Measurements from ENCODE around the gene TRABD2A. TPM values are rescaled to one million over a fixed set of nuclear protein-coding genes. Genes with fewer than 3 reads are reported as not detected.

The TRABD2A gene
- total RNA-seq, 1 experiment from 2014 or later = 4.6 TPM

GRCh38 chr2:84807063-84807485 lies 73.8 kb downstream of the TRABD2A start:
- no peak for ATAC-seq
- no peak overlapping the region for H3K4me2 ChIP-seq (ENCODE audit: low read length)

More at GRCh38 chr2:84807063-84807485, 73.8 kb downstream of the TRABD2A start:
- BruUV-seq (replicated peaks) = no TSS peak
- H4K20me1 ChIP-seq (ENCODE audit: insufficient read depth) = no peaks in the 10 kb centered on the region
- no peaks in the 10 kb centered on the region for H3K9me2 ChIP-seq (ENCODE audit: insufficient read depth)
- no peak overlapping the region for H3K9ac ChIP-seq (ENCODE audit: low read length)
- H3K27ac ChIP-seq (ENCODE audit: low read depth, low read length) = no peak overlapping the region
- H2AFZ ChIP-seq (ENCODE audit: low read depth, low read length, poor library complexity, severe bottlenecking) = no peak overlapping the region
- RAD21 ChIA-PET (ENCODE audit: low non-redundant PET in 1 of 2, low total read pairs in 2 of 2, uncharacterized antibody in 2 of 2, unreplicated experiment in 2 of 2) = no interaction called here
- H3K9me3 ChIP-seq (ENCODE audit: control insufficient read depth in 1 of 2, insufficient read depth in 1 of 2, low read depth in 1 of 2, low read length in 2 of 2) = no peaks in the 10 kb centered on the region
- no peak for TF ChIP-seq YY1 (IDR thresholded peaks at IDR 0.05; ENCODE audit: extremely low read depth, insufficient replicate concordance, low read depth, low read length)
- TF ChIP-seq, protein P1, sequence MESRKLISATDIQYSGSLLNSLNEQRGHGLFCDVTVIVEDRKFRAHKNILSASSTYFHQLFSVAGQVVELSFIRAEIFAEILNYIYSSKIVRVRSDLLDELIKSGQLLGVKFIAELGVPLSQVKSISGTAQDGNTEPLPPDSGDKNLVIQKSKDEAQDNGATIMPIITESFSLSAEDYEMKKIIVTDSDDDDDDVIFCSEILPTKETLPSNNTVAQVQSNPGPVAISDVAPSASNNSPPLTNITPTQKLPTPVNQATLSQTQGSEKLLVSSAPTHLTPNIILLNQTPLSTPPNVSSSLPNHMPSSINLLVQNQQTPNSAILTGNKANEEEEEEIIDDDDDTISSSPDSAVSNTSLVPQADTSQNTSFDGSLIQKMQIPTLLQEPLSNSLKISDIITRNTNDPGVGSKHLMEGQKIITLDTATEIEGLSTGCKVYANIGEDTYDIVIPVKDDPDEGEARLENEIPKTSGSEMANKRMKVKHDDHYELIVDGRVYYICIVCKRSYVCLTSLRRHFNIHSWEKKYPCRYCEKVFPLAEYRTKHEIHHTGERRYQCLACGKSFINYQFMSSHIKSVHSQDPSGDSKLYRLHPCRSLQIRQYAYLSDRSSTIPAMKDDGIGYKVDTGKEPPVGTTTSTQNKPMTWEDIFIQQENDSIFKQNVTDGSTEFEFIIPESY (IDR thresholded peaks at IDR 0.05; ENCODE audit: extremely low read depth, insufficient replicate concordance, low read length) = no peak
- TF ChIP-seq REST (IDR thresholded peaks at IDR 0.05; ENCODE audit: low read depth) = no peak
- CTCF ChIA-PET = no interaction called here
- POLR2A ChIA-PET = no interaction called here
- peak; percentile 6 for DNase-seq (ENCODE audit: low read depth, low spot score)
- intact Hi-C loops (cut with micrococcal nuclease) = no loop called here
- H3K4me1 ChIP-seq (ENCODE audit: control insufficient read depth in 1 of 2, insufficient read depth in 2 of 2, low read length in 2 of 2) = peaks cover 0 to 7% of the 10 kb centered on the region in 2 experiments; a peak in 1 of 4 replicates
- no peaks in the 10 kb centered on the region for H3K27me3 ChIP-seq (ENCODE audit: insufficient read depth, low read length)
- H3K36me3 ChIP-seq (ENCODE audit: control insufficient read depth in 1 of 2, insufficient read depth in 2 of 2, low read length in 2 of 2) = no peaks in the 10 kb centered on the region
- H3K4me3 ChIP-seq (replicated peaks in 1 of 2; ENCODE audit: low read depth in 1 of 2, low read length in 2 of 2) = no peak overlapping the region
- H3K79me2 ChIP-seq (ENCODE audit: insufficient read depth, low read length) = no peaks in the 10 kb centered on the region
